ENCODE data around the gene CROCC2.

Gene CROCC2

GRCh38 chr2:240992572-240993291 lies 86.6 kb downstream of the CROCC2 start:
- no peak for DNase-seq

- no peak for DNase-seq
Measured at GRCh38 chr2:240993446-240994170, 87.5 kb downstream of the CROCC2 start.

- no peak for DNase-seq
Measured at GRCh38 chr2:240994171-240994896, 88.2 kb downstream of the CROCC2 start.

- DNase-seq: no peak
Measured at GRCh38 chr2:240995041-240996021, 89.2 kb downstream of the CROCC2 start.

- DNase-seq: no peak
Measured at GRCh38 chr2:240996161-240996833, 90.2 kb downstream of the CROCC2 start.

GRCh38 chr2:240996834-240997140 lies 90.7 kb downstream of the CROCC2 start:
- DNase-seq: no peak

- DNase-seq: peak; percentile 19
Measured at GRCh38 chr2:240997141-240997855, 91.2 kb downstream of the CROCC2 start.

- DNase-seq: peak; percentile 30
Measured at GRCh38 chr2:240997856-240998705, 91.9 kb downstream of the CROCC2 start, which contains the start of gene SNED1. TSS of gene SNED1 (plus strand) at chr2:240998618. CDS start at chr2:240998838, 220 bp downstream.

GRCh38 chr2:240998706-240998994 lies 92.5 kb downstream of the CROCC2 start:
- DNase-seq: no peak

- no peak for DNase-seq
Measured at GRCh38 chr2:240998995-240999791, 93.1 kb downstream of the CROCC2 start.

GRCh38 chr2:240999873-241000541 lies 93.9 kb downstream of the CROCC2 start:
- DNase-seq: no peak

GRCh38 chr2:241000831-241001321 lies 94.7 kb downstream of the CROCC2 start:
- DNase-seq: no peak

- no peak for DNase-seq
Measured at GRCh38 chr2:241001413-241002274, 95.5 kb downstream of the CROCC2 start.

- no peak for DNase-seq
Measured at GRCh38 chr2:241002275-241003046, 96.3 kb downstream of the CROCC2 start.

- DNase-seq: no peak
Measured at GRCh38 chr2:241003047-241003360, 96.9 kb downstream of the CROCC2 start.

- DNase-seq: no peak
Measured at GRCh38 chr2:241003369-241003768, 97.2 kb downstream of the CROCC2 start.
